T-helper 22 cell (primary cell): ENCODE results near the gene GLS.

Experiments used
- DNase-seq: peaks from one replicate; pipeline ENCODE4 v3.0.0-alpha.2; 2020; ENCODE audit warnings: low read depth

The GLS gene

DNA sequence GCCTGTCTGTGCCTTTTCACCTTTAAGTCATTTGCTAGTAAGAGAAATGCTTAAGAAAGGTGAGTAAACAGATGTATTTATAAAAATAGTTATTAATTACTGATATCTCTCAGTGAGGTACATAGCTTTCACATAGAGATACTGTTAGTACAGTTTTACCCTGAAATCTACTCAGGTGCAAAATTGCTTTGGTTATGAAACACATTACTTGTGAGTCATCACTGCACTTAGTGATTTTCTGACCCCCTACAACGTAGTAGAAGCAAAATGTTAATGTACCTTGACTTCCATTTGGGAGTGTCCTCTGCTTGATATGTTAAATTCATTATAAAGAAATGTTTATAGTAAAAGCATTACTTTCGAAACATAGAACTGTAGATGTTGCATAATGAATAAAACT lies 6.5 kb downstream of the GLS start:
- DNase-seq, result no peak

DNA sequence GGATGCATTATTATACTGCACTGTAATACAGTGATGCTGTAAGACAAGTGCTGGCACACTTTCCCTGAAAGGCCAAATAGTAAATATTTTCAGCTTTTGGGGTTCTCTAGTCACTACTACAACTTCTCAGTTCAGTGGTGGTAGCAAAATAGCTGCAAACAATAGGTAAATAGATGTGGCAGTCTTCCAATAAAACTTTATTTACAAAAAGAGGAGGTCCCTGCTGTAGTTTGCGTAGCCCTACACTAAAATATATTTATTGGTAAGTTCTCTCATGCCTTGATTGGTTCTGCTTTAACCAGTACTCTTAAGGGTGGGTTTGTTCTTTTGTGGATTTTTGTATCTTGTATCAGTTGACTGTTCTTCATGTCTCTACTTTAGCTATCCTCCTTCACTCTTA lies 7.8 kb downstream of the GLS start:
- no peak for DNase-seq

DNA sequence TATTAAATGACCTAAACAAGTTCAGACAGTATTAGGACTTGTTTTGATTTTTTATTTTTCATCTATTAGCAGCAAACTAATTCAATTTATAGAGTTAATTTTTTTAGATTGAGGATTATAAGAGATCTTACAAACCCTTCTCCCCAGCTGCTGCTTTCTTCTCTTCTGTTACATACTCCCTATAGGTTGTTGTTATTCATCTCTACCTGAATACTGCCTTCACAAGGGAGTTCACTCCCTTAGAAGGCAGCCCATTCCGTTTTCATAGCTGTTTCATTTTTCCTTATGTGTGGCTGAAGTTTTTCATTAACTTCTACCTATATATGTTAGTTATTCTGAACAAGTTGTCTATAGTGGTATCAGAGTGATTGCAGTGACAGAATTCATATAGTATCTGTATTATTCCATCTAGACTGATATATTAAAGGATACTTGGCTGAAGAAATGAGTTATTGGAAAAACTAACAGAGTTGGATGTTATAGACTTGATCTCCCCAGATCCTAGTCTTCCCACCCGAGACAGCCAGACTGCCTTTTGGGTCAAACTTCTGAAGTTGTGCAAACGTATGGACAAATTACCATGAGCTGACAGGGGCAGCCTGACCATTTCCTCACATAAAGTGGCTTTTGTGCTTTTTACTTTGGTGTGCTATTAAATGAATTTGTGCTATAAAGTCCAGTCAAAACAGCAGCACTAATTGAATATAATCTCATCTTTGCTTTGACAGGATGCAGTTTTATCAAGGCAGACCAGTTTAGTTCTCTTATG lies 8.7 kb downstream of the GLS start:
- no peak for DNase-seq

DNA sequence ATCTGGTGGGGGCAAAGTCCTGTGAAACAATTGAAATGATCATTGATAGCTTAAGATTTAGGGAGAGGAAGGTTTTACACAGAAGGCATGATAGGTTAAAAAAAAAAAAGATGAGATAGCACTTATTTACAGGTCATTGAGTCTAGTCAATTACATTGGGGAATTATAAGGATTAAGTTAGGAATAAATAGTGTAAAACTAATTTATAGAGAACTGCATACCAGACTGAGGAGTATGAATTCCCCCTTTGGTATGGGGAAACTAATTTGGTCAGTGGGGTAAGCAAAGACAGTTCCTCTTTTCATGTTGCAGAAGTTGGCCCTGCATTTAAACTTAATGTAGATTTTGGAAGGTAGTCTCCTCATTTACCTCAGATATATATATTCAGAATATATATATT lies 10.8 kb downstream of the GLS start:
- DNase-seq, result no peak

DNA sequence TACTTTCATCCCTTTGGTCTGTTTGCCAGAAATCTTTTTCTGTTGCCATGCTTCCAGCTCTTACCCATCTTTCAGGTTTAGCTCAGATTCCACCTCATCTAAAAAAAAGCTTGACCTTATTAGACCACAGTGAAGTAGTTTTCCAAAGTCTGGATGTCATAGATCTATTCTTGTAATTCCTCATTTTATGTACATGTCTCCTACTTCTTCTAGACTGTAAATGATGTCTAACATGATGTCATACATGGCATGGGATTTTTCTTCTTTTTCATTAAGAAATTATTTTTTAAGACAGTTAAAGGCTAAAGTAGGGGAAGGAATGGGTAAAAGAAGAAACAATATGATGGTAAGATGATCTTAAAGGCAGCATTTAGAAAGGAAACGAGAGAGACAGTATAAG lies 11.3 kb downstream of the GLS start:
- no peak for DNase-seq

DNA sequence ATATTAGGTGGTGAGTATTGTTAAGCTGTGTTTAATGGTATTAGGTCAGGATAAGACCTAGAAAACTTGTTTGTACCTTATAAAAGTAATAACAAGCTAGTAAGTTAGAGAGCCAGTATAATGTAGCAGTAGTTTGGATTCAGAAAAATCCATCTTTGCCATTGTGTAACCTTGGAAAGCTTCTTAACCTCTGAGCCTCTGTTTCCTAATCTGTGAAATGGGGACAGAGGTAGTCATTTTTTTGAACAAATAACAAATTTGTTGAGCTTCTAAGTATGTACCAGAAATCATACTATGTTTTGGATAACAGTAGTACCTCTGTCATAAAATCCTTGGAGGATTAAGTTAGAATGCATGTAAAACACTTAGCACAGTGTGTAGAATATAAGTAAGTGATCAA lies 12.5 kb downstream of the GLS start:
- no peak for DNase-seq

DNA sequence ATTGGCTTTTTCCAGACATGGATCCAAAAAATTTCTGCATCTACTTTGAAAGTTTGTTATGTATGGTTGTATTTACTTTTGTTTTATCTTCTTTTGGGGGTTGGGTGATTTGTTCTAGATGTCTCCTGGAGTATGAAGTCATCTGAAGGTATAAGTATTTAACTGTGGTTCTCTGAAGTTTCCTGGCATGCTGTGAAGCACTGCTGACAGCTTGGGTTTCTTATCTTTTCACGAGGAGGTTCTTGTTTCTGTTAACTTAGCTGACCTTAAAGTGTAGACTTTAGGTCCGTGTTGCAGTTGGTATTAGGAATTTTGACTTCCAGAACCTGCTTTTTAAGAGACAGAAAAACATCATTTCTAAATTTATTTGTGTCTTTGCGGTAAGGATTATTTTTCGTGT lies 15.9 kb downstream of the GLS start:
- no peak for DNase-seq

DNA sequence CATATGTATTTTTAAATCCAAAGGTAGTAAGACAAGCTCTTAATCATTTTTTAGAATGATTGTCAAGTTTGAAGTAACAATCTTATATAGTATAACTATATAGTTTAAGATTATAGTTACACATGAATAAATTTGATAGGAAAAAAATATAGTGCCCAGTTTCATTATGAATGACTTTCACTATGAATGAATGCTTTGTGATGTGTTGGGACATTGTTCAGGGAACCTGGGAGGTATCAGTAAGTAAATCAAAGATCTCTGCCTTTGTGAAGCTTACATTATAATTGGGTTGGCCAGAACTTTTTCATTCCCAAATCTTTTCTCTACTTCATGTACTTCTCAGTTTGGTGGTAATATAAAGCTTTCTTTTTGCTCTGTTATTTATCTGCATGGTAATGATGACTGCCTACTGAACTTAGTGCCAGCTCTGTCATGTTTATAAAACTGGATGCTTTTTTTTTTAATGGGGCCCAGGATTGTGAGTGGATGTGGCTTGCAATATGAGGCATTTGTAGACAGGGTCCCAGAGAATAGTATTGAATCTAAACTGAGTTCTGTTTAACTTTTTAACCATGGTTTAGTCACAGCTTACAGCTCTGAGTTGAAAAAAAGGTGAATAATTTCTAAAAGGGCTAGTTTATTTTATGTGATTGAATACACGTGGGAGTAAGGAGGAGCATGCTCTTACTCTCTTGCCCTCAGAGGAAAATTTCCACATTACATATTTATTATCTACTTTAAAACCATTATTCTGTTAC lies 23.3 kb downstream of the GLS start:
- no peak for DNase-seq

DNA sequence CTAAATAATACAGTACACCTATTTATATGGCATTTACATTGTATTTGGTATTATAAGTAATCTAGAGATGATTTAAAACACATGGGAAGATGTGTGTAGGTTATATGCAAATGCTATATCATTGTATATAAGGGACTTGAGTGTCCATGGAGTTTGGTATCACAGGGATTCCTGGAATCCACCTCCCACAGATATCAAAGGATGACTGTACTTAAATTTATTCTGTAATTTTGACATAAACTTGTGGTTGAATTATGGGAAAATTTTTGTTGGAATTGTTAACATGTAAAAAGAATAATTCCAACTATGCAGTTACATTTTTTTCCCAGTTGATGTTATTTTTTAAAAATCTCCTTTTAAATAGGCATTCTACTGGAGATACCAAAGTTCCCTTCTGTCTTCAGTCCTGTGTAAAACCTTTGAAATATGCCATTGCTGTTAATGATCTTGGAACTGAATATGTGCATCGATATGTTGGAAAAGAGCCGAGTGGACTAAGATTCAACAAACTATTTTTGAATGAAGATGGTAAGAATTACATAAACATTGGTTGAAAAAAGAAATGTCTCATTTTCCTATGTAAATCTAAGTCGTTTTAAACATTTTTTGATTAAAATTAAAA lies 24.1 kb downstream of the GLS start:
- no peak for DNase-seq

DNA sequence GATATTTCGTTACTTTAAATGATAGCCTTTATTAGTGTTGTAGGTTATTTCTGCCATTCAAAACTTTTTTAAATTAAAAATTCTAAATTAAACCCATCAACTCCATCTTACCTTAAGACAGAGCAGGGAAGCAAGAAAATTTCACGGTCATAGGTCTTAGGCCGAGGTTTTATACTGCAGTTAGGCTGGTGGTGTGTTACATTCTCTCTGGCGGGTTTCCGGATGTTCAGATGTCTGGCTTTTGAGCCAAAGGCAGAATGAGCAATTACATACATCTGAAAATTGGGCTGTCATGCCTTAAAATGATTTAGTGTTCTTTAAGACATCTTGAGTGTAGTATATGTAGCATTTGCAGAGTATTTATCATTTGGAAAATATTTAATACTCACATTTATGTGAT lies 27.9 kb downstream of the GLS start:
- DNase-seq, result no peak

DNA sequence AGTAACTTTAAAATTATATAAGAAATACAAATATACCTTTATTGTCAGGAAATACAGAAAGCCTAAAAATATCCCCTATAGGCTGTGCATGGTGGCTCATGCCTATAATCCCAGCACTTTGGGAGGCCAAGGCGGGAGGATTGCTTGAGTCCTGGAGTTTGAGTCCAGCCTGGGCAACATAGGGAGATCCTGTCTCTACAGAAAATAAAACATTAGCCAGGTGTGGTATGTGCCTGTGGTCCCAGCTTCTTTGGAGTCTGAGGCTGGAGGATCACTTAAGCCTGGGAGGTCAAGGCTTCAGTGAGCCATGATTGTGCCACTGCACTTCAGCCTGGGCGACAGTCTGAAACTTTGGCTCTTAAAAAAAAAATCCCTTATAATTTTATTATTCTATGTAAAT lies 29.1 kb downstream of the GLS start:
- no peak for DNase-seq

DNA sequence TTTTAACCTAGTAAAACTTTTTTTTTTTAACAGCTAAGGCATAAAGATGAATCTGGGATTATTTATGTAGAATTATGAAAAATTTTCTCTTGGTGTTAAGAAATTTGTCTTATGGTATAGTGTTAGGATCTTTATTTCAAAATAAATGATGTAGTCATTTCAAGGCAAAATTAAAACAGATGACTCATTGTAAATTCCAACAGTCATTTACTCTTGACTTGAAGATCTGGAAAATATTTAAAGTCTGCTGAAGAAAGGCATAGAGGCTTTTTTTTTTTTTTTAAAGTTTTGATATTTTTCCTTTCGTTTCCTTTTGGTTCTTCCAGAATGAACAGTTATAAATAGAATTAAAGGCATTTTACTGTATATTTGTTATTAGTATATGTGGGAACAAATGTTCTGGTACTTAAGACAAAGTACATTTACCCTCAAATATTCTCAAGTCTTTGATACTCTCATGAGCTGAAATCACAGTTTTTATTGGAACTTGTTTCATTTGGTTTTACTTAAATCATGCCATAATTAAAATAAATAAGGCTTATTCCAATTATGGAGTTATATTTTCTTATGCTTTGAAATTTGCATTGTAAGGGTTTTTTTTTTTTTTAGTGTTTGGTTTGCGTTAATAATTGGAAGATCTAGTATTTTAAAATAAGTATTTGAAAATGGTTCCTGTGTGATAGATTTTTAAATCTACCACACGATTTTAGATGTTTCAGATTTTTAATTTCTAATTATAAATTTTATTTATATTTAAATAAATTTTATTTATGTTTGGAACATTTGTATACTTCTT lies 29.9 kb downstream of the GLS start:
- no peak for DNase-seq

DNA sequence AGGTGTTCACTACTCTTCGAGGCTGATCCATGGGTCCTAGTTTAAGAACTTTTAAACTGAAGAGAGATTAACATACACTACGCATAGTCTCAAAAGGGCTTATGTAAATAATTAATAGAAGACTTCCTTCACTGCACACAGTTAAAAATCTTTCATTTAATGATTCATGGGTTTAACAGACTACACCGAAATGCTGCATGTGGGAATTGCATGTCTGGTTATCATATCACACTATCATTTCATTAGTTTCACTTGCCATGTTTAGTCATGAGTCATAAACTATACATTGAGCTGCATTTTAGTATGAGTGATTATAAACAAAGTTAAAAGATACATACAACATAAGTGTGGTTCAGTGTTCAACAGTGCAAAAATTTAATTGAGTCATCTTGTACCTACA lies 31.2 kb downstream of the GLS start:
- DNase-seq, result no peak

DNA sequence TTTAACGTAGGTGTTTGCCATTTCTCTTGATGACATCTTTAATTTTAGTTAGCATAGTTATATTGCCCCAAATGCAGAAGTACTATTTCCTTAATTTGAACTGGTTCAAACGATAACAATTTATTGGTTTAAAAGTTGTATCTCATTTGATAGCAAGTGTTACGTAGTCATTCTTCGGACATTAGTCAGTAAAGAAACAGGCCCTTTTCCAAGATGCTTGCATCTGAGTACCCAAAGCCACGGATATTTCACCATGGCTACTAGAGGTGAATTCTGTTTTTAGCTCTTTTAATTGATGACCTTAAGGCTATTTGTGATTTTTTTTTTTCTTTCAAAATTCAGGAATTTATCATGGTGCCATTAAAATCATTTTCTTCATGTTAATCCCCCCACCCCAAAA lies 32.1 kb downstream of the GLS start:
- DNase-seq, result no peak

DNA sequence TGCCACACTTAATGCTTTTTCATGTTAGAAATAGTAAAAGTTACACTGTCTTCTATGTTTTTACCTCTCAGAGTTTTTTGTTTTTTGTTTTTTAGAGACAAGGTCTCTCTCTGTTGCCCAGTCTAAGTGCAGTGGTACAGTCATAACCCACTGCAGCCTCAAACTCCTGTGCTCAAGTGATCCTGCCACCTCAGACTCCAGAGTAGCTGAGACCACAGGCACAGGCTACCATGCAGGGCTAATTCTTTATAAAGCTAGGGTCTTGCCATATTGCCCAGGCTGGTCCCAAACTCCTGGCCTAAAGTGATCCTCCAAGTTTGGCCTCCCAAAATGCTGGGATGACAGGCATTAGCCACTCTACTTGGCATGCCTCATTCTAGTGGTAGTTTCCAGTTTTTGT lies 33.1 kb downstream of the GLS start:
- no peak for DNase-seq

DNA sequence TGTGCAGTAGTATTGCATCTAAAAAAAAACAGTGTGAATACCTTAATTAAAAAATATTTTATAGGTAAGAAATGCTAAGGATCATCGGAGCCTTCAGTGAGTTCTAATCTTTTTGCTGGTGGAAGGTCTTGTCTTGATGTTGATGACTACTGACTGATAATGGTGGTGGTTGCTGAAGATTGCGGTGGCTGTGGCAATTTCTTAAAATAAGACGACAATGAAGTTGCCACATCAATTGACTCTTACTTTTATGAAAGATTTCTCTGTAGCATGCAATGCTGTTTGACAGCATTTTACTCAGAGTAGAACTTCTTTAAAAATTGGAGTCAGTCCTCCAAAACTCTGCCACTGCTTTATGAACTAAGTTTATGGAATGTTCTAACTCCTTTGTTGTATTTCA lies 36.2 kb downstream of the GLS start:
- DNase-seq, result no peak

DNA sequence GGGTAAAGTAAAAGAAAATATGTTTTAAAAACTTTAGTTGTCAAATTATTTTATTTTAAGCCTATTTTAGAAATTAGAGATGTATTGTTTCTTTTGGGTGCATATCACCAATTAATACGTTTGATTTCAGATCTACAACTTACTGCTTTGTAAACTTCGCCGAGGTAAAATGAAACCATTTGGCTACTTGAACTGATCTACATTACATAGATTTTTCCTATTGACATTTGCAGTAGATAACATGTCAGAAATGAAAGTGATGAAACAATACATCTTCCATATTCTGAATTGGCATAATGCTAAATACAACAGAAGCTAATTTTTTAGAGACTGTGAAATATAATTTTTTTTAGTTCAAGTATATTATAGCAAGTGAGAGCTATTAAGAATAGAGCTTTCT lies 39.5 kb downstream of the GLS start:
- DNase-seq, result no peak

DNA sequence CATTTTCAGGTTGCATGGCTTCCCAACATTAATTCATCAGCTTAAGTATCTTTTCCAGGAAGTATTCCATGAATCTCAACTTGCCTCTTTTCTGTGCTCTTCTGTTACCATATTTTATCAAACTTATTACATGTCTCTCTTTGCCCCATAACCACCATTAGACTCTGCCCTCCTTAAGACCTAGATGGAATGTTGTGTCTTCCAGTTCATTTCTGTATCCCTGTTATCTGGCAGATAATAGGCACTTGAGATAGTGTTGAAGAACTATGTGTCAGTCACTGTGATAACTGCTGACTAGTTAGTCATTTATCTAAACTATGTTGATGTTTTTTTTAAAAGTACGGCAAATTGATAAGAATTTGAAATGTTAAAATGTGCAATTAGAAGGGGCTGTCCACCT lies 41.8 kb downstream of the GLS start:
- no peak for DNase-seq

DNA sequence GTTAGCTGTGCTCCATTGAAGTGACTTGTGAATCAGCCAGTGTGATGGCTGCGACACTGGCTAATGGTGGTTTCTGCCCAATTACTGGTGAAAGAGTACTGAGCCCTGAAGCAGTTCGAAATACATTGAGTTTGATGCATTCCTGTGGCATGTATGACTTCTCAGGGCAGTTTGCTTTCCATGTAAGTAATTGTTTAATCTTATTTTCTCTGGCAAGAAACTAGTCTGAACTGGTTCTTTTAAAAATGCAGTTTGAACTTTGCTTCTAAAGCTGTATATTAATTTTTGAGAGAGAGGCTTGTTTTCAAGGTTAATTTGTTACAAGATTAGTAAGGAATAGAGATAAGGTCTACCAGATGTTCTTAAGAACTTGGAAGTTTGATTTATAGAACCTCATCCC lies 46.7 kb downstream of the GLS start:
- DNase-seq, result no peak

DNA sequence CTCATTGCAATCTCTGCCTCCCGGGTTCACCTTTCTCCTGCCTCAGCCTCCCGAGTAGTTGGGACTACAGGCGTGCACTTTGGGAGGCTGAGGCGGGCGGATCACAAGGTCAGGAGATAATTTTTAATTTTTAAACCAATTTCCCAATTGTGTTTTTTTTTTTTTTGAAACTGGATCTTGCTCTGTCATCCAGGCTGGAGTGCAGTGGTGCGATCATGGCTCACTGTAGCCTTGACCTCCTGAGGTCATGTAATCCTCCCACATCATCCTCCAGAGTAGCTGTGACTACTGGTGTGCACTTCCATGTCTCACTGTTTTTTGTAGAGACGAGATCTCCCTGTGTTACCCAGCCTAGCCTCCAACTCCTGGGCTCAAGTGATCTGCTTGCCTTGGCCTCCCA lies 49.3 kb downstream of the GLS start:
- DNase-seq, result no peak

DNA sequence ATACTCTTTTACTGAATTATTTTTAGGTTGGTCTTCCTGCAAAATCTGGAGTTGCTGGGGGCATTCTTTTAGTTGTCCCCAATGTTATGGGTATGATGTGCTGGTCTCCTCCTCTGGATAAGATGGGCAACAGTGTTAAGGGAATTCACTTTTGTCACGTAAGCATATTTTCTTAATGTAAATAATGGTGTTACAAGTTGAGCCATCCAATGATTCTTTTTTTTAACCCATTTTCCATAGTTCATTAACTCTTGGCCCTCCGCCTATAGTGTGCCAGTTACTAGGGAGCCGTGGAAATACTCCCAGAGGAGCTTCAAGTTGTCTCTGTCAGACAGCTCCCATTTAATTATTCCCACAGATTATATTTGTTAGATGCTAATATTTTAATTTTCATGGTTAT lies 49.8 kb downstream of the GLS start:
- no peak for DNase-seq

DNA sequence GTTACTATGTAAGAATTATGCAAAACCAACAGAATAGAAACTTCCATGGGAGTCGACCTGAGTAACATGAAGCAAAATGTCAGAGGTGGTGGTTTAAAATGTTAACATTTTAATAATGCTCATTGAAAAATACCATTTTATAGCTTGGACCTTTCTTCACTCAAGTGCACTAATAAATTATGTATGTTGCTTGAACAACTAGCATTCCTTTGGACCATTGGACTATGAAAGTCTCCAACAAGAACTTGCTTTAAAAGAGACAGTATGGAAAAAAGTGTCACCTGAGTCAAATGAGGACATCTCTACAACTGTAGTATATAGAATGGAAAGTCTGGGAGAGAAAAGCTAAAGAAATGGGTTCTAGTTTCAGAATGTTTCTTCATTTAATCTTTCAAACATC lies 51.9 kb downstream of the GLS start:
- no peak for DNase-seq

DNA sequence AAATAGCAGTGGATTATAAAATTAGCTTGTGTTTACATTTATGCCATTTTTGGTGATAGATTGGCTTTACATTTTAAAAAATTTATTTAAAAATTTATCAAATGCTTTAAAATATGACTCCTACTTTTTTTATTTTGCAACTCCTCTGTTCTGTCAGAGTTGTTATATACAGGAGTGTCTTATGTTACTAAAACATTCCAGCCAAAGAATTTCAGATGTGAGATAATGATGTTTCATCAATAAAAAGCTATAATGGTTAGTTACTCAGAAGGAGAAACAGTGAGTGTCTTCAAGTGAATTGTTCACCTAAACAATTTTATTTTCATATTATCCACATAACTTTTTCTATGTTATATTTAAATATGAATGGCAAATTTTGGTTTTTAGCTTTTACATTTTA lies 52.7 kb downstream of the GLS start:
- DNase-seq, result no peak
